H1 (cell line): ENCODE measurements around the gene AANAT. TPM values are rescaled to one million over a fixed set of nuclear protein-coding genes. Genes with fewer than 3 reads are reported as not detected.

Experiments
- CEBPB ChIP-seq: IDR thresholded peaks from 2 replicates; pipeline ENCODE4 v1.6.1; 2012; ENCODE audit warnings: low read depth, low read length
- E2F6 ChIP-seq: IDR thresholded peaks from 2 replicates; pipeline ENCODE4 v1.6.1; 2012; ENCODE audit warnings: inconsistent platforms
- HDAC2 ChIP-seq, 2 experiments: fragments of 300-600 bp in 1 of 2; sonication (generic) in 1 of 2; IDR thresholded peaks; 2 replicates each; pipeline ENCODE4 v1.6.1; 2011 to 2012; ENCODE audit warnings: low read depth in 2 of 2, low read length in 2 of 2, mild to moderate bottlenecking in 2 of 2, moderate library complexity in 2 of 2, borderline replicate concordance in 1 of 2, inconsistent platforms in 1 of 2
- JUND ChIP-seq: IDR thresholded peaks from 2 replicates; pipeline ENCODE4 v1.6.1; 2011; ENCODE audit warnings: mild to moderate bottlenecking, improper control_type of control experiment, low read length
- MAFK ChIP-seq: IDR thresholded peaks from 2 replicates; pipeline ENCODE4 v1.6.1; 2012; ENCODE audit warnings: low read depth, mild to moderate bottlenecking, improper control_type of control experiment, low read length
- RAD21 ChIP-seq, 2 experiments: IDR thresholded peaks in 1 of 2; conservative IDR thresholded peaks in 1 of 2; 2 replicates each; pipeline ENCODE4 v1.6.1; 2011; ENCODE audit warnings: low read depth in 2 of 2, low read length in 2 of 2, improper control_type of control experiment in 1 of 2, inconsistent platforms in 1 of 2, mild to moderate bottlenecking in 1 of 2, moderate library complexity in 1 of 2
- RFX5 ChIP-seq: IDR thresholded peaks from 2 replicates; pipeline ENCODE4 v1.6.1; 2011; ENCODE audit warnings: low read depth, low read length, improper control_type of control experiment, borderline replicate concordance
- SAP30 ChIP-seq: fragments of 300-600 bp; sonication (generic); IDR thresholded peaks from 2 replicates; pipeline ENCODE4 v1.7.1; 2012; ENCODE audit warnings: low read length, moderate library complexity, mild to moderate bottlenecking, inconsistent platforms; ENCODE audit not compliant: insufficient read depth, insufficient replicate concordance
- SUZ12 ChIP-seq: fragments of 200-600 bp; sonication (generic); IDR thresholded peaks from 2 replicates; pipeline ENCODE4 v1.6.1; 2012; ENCODE audit warnings: mild to moderate bottlenecking, inconsistent platforms, low read length, moderate library complexity, mixed read lengths
- TCF12 ChIP-seq: IDR thresholded peaks from 2 replicates; pipeline ENCODE4 v1.6.1; 2011; ENCODE audit warnings: low read depth, mild to moderate bottlenecking, low read length
- YY1 ChIP-seq: IDR thresholded peaks from 2 replicates; pipeline ENCODE4 v1.6.1; 2011; ENCODE audit warnings: low read depth, mild to moderate bottlenecking, low read length
- ZNF274 ChIP-seq: IDR thresholded peaks from 2 replicates; pipeline ENCODE4 v1.7.0; 2012; ENCODE audit warnings: low read length, borderline replicate concordance; ENCODE audit errors: extremely low read depth
- polyA plus RNA-seq, 7 experiments: library from polyadenylated mRNA; depleted of rRNA in 3 of 7; stranded (reverse) in 5 of 7; unstranded in 2 of 7; fragments of >200 nt in 5 of 7; fragments of 200-250 nt in 2 of 7; gene quantifications; 1 replicate in 5 of 7; 2 replicates in 1 of 7; 4 replicates in 1 of 7; pipeline versions ENCODE4 v1.2.1 to v1.2.3, GENCODE V29; 2011 to 2013; ENCODE audit warnings: missing spikeins in 2 of 7, mixed read lengths in 2 of 7
- total RNA-seq: library from RNA; stranded (reverse); fragmentation: NEBNext Ultra II Directional; extraction: Animal tissue kit (Norgen Biotek cat#: 25700); gene quantifications from 2 replicates; pipeline ENCODE4 v1.2.1, GENCODE V29; 2021

AANAT gene
- total and polyA plus RNA-seq, 2 of the 8 experiments (the other 6 are each of a cell fraction or from before 2014, with no cell fraction given): 0.53 TPM; not detected in 1

GRCh38 chr17:76458580-76459490 lies 8.6 kb upstream of the AANAT start (continued):
- TF ChIP-seq E2F6 (no peak), RFX5 (no peak), YY1 (0 out of 2 replicates have a peak, but pooled peaks have one; percentile 42), ZNF274 (no peak), TCF12 (0 out of 2 replicates have a peak, but pooled peaks have one; percentile 38), RAD21 (IDR thresholded peaks at IDR 0.05 in 1 of 2, conservative IDR thresholded peaks at IDR 0.05 in 1 of 2; ENCODE audit: low read depth in 2 of 2, low read length in 2 of 2) (peak; percentile 68 to 78), JUND (peak; percentile 32; the same call in 1 of the 2 replicates), CEBPB (no peak), SAP30 (no peak), MAFK (peak; percentile 31; the same call in 1 of the 2 replicates), SUZ12 (no peak), HDAC2 (IDR thresholded peaks at IDR 0.05; ENCODE audit: borderline replicate concordance in 1 of 2, low read depth in 2 of 2, low read length in 2 of 2) (no peak; a peak in 1 of 4 replicates)
